Right kidney (tissue), 1 donor: ENCODE measurements around the gene CD82.

Experiments
- DNase-seq: peaks from one replicate; pipeline ENCODE4 v3.0.0-alpha.2; 2016

Gene CD82

GRCh38 chr11:44617671-44618461, 52.4 kb downstream of the CD82 start:
- DNase-seq: no peak

- no peak for DNase-seq
These were observed 53.3 kb downstream of the CD82 start for GRCh38 chr11:44618561-44619425.

GRCh38 chr11:44620328-44620725, 54.9 kb downstream of the CD82 start:
- DNase-seq: no peak

GRCh38 chr11:44621140-44621681, 55.7 kb downstream of the CD82 start:
- DNase-seq: peak; percentile 79

- DNase-seq: no peak
These were observed 56.3 kb downstream of the CD82 start for GRCh38 chr11:44621784-44622183.

- DNase-seq: no peak
These were observed 56.8 kb downstream of the CD82 start for GRCh38 chr11:44622190-44622650.

- DNase-seq: no peak
These were observed 57.3 kb downstream of the CD82 start for GRCh38 chr11:44622721-44623258.

GRCh38 chr11:44623341-44623730, 57.9 kb downstream of the CD82 start:
- DNase-seq: no peak

- no peak for DNase-seq
These were observed 58.4 kb downstream of the CD82 start for GRCh38 chr11:44623731-44624491.

- DNase-seq: no peak
These were observed 59.3 kb downstream of the CD82 start for GRCh38 chr11:44624761-44625221.

GRCh38 chr11:44625759-44626523, 60.5 kb downstream of the CD82 start:
- no peak for DNase-seq

GRCh38 chr11:44626645-44627044, 61.2 kb downstream of the CD82 start:
- DNase-seq: no peak

- DNase-seq: no peak
These were observed 61.8 kb downstream of the CD82 start for GRCh38 chr11:44627165-44627789.

GRCh38 chr11:44627911-44628729, 62.7 kb downstream of the CD82 start:
- no peak for DNase-seq

- DNase-seq: no peak
These were observed 63.6 kb downstream of the CD82 start for GRCh38 chr11:44628730-44629700.

GRCh38 chr11:44629732-44630345, 64.4 kb downstream of the CD82 start:
- no peak for DNase-seq

GRCh38 chr11:44630511-44631210, 65.2 kb downstream of the CD82 start:
- no peak for DNase-seq
